GM11168 (cell line): ENCODE data around the gene MGAT4A.
"Not testable (repeated sequence)": the region's sequence is repeated elsewhere in the genome, so short reads cannot be mapped to it uniquely, and the experiment has no call there.

Source experiments
- in situ Hi-C: fragments of 300-500 bp; cut with MboI; formaldehyde crosslinking; loops from one replicate; pipeline ENCODE4 v1.12.0; 2022; ENCODE audit warnings: low sequenced_read_pairs; ENCODE audit not compliant: unreplicated experiment

The MGAT4A gene

GRCh38 chr2:98617149-98617548 lies 113.8 kb downstream of the MGAT4A start:
- in situ Hi-C loops, result no loop called here

DNA sequence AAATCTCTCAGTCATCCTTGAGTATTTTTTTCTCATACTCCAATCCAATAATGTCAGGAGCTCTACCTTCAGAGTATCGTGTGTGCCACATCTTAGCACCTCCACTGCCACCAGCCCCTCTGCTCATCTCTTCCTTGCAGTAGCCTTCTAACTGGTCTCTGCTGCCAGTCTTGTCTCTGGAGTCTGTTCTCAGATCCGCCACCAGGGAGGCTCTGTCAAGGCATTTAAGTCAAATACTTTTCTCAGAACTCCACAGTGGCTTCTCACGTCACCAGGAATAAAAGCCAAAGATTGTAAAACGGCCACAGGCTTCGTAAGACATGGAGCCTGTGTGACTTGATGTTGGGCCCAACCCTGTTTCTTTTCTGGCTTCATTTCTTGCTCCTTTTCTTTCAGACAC lies 115.5 kb downstream of the MGAT4A start:
- in situ Hi-C loops, result no loop called here

- in situ Hi-C loops, result no loop called here
Measured at GRCh38 chr2:98614024-98614739, 116.8 kb downstream of the MGAT4A start.

DNA sequence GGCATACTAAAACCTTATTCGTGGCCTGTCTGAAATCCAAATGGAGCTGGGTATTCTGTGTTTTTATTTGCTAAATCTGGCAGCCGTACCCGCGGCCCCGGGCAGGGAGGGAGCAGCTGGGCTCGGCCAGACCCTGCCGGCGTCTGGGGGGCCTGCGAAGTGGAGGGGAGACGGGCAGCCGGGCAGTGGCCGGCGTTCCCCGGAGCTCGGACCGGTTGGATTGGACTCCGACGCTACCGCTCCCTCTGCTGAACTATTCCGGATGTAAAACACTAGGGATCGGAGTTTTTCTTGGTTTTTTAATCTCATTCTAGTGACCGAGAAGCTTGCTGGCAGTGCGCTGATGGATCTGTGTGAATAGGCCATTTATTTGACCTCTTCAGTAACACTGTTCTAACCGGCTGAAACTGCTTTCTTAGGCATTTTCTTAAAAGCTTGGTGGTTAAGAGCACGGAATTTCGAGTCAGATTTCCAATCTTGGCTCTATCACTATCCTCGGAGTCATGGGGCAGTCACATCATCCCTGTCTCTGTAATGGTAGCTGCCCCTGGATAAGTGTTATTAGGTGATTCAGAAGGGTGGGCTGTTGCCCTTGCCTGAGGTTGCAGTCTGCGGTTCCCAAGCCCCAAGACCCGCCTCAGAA lies 121.8 kb downstream of the MGAT4A start:
- in situ Hi-C loops, result no loop called here

- in situ Hi-C loops, result no loop called here
Measured at GRCh38 chr2:98608116-98608961, 122.6 kb downstream of the MGAT4A start, which contains the start of the genes COA5 and UNC50. COA5 (minus strand) TSS chr2:98608512; CDS start chr2:98608405, 107 bp downstream. UNC50 (plus strand) TSS chr2:98608589; CDS start chr2:98609760, 1,171 bp downstream.

GRCh38 chr2:98607741-98608115 lies 123.2 kb downstream of the MGAT4A start:
- in situ Hi-C loops, result no loop called here

- in situ Hi-C loops, result no loop called here
Measured at GRCh38 chr2:98607104-98607503, 123.8 kb downstream of the MGAT4A start.

DNA sequence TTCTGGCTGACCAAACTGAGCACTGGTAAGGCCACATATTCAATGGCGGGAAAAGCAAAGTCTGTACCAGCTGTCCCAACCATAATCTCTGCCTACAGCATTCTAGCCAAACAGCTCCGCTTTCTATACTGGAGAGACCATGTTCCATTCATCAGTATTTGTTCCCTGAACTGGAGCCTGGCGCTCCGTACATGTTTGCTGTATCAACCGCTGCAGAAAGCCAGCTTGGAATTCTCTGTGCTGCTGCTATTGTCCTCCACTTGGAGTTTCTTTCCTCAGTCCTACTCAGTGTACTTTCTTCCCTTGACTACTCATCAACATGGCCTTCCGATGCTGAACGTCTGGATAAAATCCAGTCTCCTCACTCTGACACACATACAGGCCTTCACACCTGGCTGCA lies 124.5 kb downstream of the MGAT4A start:
- in situ Hi-C loops, result no loop called here

DNA sequence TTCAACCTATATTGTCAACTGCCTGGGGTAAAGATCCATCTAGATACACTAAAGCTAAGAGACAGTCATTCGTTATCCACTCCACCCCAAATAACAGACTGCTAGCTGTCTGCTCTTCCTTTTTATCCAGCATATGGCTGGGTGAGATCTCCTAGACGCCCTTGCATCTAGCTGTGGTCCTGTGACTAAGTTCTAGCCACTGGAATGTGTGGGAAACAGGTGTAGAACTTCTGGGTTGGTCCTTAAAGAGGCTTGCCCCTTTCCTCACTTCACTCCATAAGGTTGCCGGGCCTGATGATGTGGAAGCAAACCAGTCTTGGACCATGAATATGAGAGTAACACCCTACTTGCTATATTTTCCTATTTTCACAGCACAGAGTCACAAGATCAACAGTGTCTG lies 125.9 kb downstream of the MGAT4A start:
- in situ Hi-C loops, result no loop called here

- in situ Hi-C loops, result no loop called here
Measured at GRCh38 chr2:98604547-98604946, 126.4 kb downstream of the MGAT4A start.

GRCh38 chr2:98601532-98602132 lies 129.3 kb downstream of the MGAT4A start:
- in situ Hi-C loops, result no loop called here

GRCh38 chr2:98598781-98599428 lies 132.0 kb downstream of the MGAT4A start:
- in situ Hi-C loops, result no loop called here

DNA sequence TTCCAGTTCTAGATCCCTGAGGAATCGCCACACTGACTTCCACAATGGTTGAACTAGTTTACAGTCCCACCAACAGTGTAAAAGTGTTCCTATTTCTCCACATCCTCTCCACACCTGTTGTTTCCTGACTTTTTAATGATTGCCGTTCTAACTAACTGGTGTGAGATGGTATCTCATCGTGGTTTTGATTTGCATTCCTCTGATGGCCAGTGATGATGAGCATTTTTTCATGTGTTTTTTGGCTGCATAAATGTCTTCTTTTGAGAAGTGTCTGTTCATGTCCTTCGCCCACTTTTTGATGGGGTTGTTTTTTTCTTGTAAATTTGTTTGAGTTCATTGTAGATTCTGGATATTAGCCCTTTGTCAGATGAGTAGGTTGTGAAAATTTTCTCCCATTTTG lies 136.3 kb downstream of the MGAT4A start:
- in situ Hi-C loops, result not testable (repeated sequence)

GRCh38 chr2:98592565-98592964 lies 138.4 kb downstream of the MGAT4A start:
- in situ Hi-C loops, result no loop called here

GRCh38 chr2:98589489-98589888 lies 141.4 kb downstream of the MGAT4A start:
- in situ Hi-C loops, result no loop called here

DNA sequence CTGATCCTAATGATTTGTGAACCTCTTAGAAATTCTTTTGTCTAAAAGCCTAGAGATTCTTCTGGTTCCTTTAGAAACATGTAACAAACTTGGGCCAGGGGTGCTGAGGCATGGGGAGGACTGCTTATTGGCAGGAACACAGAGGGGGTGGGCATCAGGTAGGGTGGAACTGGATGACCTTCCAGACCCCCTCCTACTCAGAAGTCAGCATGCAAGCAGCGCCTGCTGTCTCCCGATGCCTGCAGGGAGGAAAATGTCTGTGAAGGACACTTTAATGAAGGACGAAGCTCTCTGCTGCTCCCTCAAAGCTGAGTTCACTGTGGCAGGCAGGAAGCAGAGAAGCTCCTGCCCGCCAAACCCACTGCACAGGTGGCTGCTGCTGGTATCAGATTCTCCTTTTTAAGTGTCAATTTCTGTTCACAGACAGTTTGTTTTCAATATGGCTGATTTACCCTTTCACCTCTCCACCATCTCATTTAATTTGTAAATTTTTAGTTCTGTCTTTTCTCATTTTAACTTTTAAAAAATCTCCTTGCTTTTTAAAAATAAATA lies 142.0 kb downstream of the MGAT4A start:
- in situ Hi-C loops, result no loop called here

DNA sequence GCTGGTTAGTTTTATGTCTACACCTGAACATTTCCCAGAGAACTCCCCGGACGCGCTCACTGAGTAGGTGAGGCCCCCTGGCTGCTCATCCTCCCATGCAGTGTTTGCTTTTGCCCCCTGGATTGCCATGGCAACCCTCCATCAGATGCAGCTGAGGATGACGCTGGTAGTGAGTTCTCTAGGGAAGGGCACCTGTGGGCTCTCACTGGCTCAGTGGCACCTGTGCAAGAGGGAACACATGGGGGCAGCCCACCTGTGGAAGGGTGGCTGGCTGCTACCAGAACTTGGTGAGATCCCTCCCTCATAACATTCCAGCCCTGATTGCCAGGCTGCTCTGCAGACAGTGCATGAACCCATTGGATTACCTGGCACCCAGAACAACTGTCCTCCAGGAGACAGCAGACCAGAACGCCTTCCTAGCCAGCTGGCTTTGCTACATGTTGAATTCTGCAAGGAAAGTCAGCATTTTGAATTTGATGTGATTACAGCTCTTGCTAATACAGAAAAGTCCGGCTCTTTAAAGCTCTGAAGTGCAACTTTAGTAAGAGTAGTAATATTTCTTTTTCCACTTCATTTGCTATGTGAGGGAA lies 144.3 kb downstream of the MGAT4A start:
- in situ Hi-C loops, result no loop called here

DNA sequence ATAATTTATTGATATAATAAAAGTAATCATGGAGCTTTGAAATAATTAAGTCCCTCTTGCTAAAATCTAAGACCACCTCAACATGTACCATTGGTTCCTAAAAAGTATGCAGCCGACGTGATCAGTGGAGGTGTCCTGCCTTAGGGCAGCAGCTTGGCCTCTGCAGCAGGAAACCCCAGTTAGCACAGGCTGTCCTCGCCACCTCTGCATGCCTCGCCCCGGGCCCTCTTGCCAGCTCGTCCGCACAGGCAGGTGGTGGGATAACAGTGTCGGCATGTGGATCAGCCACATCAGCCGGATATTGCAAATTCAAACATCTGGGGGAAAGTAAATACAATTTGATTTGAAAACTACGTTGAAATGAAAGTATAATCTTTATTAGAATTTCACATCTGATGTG lies 145.5 kb downstream of the MGAT4A start:
- in situ Hi-C loops, result no loop called here

- in situ Hi-C loops, result no loop called here
Measured at GRCh38 chr2:98583816-98584618, 146.9 kb downstream of the MGAT4A start.
